HEK293 (cell line): ENCODE data around the gene AP2A1.

Experiments used
- CTCF ChIA-PET: fragments of 350-600 bp; formaldehyde crosslinking; extraction: SDS; loops from one replicate; lab custom pipeline; 2021; ENCODE audit warnings: antibody characterized with exemption; lab: Yijun Ruan, JAX
- POLR2A ChIA-PET: fragments of 300-600 bp; formaldehyde crosslinking; extraction: SDS; loops from one replicate; lab custom pipeline; 2020; ENCODE audit warnings: antibody characterized with exemption, inconsistent platforms; lab: Yijun Ruan, JAX
- H3K27ac ChIP-seq: fragments of 200-500 bp; sonication (Bioruptor generic); 2 replicates; pipeline ENCODE4 v1.5.1; 2014; ENCODE audit warnings: low read depth, low read length, control low read depth, inconsistent platforms; ENCODE audit errors: extremely low read depth
- H3K36me3 ChIP-seq, 2 experiments: fragments of 200-500 bp in 1 of 2; sonication (Bioruptor generic) in 1 of 2; 1 replicate in 1 of 2; 2 replicates in 1 of 2; pipeline ENCODE4 v1.5.1; 2014 to 2017; ENCODE audit warnings: inconsistent platforms in 2 of 2, low read length in 2 of 2; ENCODE audit not compliant: control insufficient read depth in 2 of 2, insufficient read depth in 1 of 2
- H3K4me1 ChIP-seq: fragments of 200-500 bp; sonication (Bioruptor generic); 2 replicates; pipeline ENCODE4 v1.5.1; 2014; ENCODE audit warnings: mild to moderate bottlenecking, low read length, inconsistent platforms; ENCODE audit not compliant: control insufficient read depth, insufficient read depth
- H3K4me3 ChIP-seq: 2 replicates; pipeline ENCODE4 v1.5.1; 2011; ENCODE audit warnings: low read depth, mild to moderate bottlenecking, control low read depth, low read length, moderate library complexity
- H3K9me3 ChIP-seq: fragments of 200-500 bp; sonication (Bioruptor generic); 2 replicates; pipeline ENCODE4 v1.5.1; 2014; ENCODE audit warnings: low read depth, low read length, inconsistent platforms; ENCODE audit not compliant: control insufficient read depth, insufficient read depth
- KLF10 ChIP-seq: fragments of 450-650 bp; IDR thresholded peaks from 2 replicates; pipeline ENCODE4 v1.5.1; 2018; ENCODE audit warnings: missing biosample characterization, mild to moderate bottlenecking, missing genetic modification characterization
- ZBTB1 ChIP-seq: fragments of 450-650 bp; formaldehyde crosslinking; IDR thresholded peaks from 2 replicates; pipeline ENCODE4 v1.5.1; 2016; ENCODE audit warnings: missing biosample characterization, missing genetic modification characterization
- ZFP41 ChIP-seq: fragments of 450-650 bp; formaldehyde crosslinking; IDR thresholded peaks from 2 replicates; pipeline ENCODE4 v1.5.1; 2016; ENCODE audit warnings: missing biosample characterization, missing genetic modification characterization, borderline replicate concordance
- ZNF16 ChIP-seq: fragments of 450-650 bp; formaldehyde crosslinking; IDR thresholded peaks from 2 replicates; pipeline ENCODE4 v1.5.1; 2016; ENCODE audit warnings: low read depth, missing biosample characterization, missing genetic modification characterization
- ZNF19 ChIP-seq: fragments of 450-650 bp; formaldehyde crosslinking; IDR thresholded peaks from 2 replicates; pipeline ENCODE4; 2016; ENCODE audit warnings: missing biosample characterization, missing genetic modification characterization, low read depth
- ZNF510 ChIP-seq: fragments of 450-650 bp; formaldehyde crosslinking; IDR thresholded peaks from 2 replicates; pipeline ENCODE4 v1.5.1; 2018; ENCODE audit warnings: mild to moderate bottlenecking, missing genetic modification characterization, missing biosample characterization; ENCODE audit not compliant: insufficient replicate concordance
- ZNF548 ChIP-seq: fragments of 450-650 bp; formaldehyde crosslinking; IDR thresholded peaks from 2 replicates; pipeline ENCODE4 v1.5.1; 2016; ENCODE audit warnings: missing biosample characterization, missing genetic modification characterization
- ZNF555 ChIP-seq: fragments of 450-650 bp; formaldehyde crosslinking; conservative IDR thresholded peaks from 2 replicates; pipeline ENCODE4 v1.5.1; 2017; ENCODE audit warnings: missing biosample characterization, mild to moderate bottlenecking, missing genetic modification characterization, inconsistent platforms
- ZNF560 ChIP-seq: fragments of 450-650 bp; formaldehyde crosslinking; IDR thresholded peaks from 2 replicates; pipeline ENCODE4 v1.5.1; 2017; ENCODE audit warnings: missing biosample characterization, missing genetic modification characterization, borderline replicate concordance
- ZSCAN23 ChIP-seq: fragments of 450-650 bp; formaldehyde crosslinking; IDR thresholded peaks from 2 replicates; pipeline ENCODE4 v1.5.1; 2016; ENCODE audit warnings: missing biosample characterization, missing genetic modification characterization
- ZSCAN30 ChIP-seq: fragments of 450-650 bp; IDR thresholded peaks from 2 replicates; pipeline ENCODE4 v1.5.1; 2018; ENCODE audit warnings: missing biosample characterization, mild to moderate bottlenecking, missing genetic modification characterization, moderate library complexity
- TF ChIP-seq, protein P1 (sequence below): fragments of 450-650 bp; formaldehyde crosslinking; IDR thresholded peaks from 2 replicates; pipeline ENCODE4 v1.5.1; 2016; ENCODE audit warnings: missing biosample characterization, missing genetic modification characterization
- TF ChIP-seq, protein P2 (sequence below): fragments of 450-650 bp; formaldehyde crosslinking; IDR thresholded peaks from 2 replicates; pipeline ENCODE4 v1.5.1; 2016; ENCODE audit warnings: missing biosample characterization, missing genetic modification characterization
- TF ChIP-seq, protein P3 (sequence below): fragments of 450-650 bp; formaldehyde crosslinking; IDR thresholded peaks from 2 replicates; pipeline ENCODE4 v1.5.1; 2016; ENCODE audit warnings: missing biosample characterization, missing genetic modification characterization
- TF ChIP-seq, protein P4 (sequence below): fragments of 450-650 bp; formaldehyde crosslinking; IDR thresholded peaks from 2 replicates; pipeline ENCODE4 v1.5.1; 2016; ENCODE audit warnings: missing biosample characterization, missing genetic modification characterization, borderline replicate concordance
- TF ChIP-seq, protein P5 (sequence below): fragments of 450-650 bp; formaldehyde crosslinking; IDR thresholded peaks from 2 replicates; pipeline ENCODE4 v1.5.1; 2016; ENCODE audit warnings: missing biosample characterization, missing genetic modification characterization

AP2A1 gene

DNA sequence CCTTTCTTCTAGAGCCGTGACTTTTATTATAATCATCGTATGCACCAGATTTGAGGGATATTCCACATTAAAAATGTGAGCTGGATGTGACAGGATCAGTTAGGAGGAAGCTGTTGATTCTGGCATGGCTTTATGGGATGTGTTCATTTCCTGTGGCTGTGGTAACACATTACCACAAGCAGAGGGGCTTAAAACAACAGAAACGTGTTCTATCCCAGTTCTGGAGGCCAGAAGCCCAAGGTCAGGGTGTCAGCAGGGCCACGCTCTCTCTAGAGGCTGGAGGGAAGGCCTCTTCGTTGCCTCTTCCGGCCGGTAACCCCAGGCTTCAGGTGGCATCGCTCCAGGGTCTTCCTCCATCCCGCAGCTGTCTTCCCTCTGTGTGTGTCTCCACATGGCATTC lies 65.8 kb downstream of the AP2A1 start:
- Histone ChIP-seq H3K4me1 (no peaks in the 10 kb centered on the region), H3K36me3 (peaks cover 6 to 93% of the 10 kb centered on the region in 2 experiments; a peak in 2 of 3 replicates), H3K9me3 (no peaks in the 10 kb centered on the region), H3K27ac (0 out of 2 replicates have a peak overlapping the region, but pooled peaks have one; percentile 49), H3K4me3 (no peak overlapping the region)
- TF ChIP-seq ZNF19 (tag by site-specific recombination) (no peak), ZNF548 (tag by site-specific recombination) (no peak), KLF10 (tag by site-specific recombination) (no peak), ZFP41 (no peak), ZBTB1 (tag by site-specific recombination) (no peak), ZNF560 (tag by site-specific recombination) (no peak), ZSCAN23 (no peak), ZSCAN30 (no peak), ZNF555 (tag by site-specific recombination) (no peak), ZNF16 (tag by site-specific recombination) (no peak), ZNF510 (tag by site-specific recombination) (no peak)
- TF ChIP-seq, protein P1, sequence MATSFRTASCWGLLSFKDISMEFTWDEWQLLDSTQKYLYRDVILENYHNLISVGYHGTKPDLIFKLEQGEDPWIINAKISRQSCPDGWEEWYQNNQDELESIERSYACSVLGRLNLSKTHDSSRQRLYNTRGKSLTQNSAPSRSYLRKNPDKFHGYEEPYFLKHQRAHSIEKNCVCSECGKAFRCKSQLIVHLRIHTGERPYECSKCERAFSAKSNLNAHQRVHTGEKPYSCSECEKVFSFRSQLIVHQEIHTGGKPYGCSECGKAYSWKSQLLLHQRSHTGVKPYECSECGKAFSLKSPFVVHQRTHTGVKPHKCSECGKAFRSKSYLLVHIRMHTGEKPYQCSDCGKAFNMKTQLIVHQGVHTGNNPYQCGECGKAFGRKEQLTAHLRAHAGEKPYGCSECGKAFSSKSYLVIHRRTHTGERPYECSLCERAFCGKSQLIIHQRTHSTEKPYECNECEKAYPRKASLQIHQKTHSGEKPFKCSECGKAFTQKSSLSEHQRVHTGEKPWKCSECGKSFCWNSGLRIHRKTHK (tag by site-specific recombination), result no peak
- TF ChIP-seq, protein P2, sequence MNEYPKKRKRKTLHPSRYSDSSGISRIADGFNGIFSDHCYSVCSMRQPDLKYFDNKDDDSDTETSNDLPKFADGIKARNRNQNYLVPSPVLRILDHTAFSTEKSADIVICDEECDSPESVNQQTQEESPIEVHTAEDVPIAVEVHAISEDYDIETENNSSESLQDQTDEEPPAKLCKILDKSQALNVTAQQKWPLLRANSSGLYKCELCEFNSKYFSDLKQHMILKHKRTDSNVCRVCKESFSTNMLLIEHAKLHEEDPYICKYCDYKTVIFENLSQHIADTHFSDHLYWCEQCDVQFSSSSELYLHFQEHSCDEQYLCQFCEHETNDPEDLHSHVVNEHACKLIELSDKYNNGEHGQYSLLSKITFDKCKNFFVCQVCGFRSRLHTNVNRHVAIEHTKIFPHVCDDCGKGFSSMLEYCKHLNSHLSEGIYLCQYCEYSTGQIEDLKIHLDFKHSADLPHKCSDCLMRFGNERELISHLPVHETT (tag by site-specific recombination), result no peak
- TF ChIP-seq, protein P3, sequence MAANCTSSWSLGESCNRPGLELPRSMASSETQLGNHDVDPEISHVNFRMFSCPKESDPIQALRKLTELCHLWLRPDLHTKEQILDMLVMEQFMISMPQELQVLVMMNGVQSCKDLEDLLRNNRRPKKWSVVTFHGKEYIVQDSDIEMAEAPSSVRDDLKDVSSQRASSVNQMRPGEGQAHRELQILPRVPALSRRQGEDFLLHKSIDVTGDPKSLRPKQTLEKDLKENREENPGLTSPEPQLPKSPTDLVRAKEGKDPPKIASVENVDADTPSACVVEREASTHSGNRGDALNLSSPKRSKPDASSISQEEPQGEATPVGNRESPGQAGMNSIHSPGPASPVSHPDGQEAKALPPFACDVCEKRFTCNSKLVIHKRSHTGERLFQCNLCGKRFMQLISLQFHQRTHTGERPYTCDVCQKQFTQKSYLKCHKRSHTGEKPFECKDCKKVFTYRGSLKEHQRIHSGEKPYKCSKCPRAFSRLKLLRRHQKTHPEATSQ, result no peak
- TF ChIP-seq, protein P4, sequence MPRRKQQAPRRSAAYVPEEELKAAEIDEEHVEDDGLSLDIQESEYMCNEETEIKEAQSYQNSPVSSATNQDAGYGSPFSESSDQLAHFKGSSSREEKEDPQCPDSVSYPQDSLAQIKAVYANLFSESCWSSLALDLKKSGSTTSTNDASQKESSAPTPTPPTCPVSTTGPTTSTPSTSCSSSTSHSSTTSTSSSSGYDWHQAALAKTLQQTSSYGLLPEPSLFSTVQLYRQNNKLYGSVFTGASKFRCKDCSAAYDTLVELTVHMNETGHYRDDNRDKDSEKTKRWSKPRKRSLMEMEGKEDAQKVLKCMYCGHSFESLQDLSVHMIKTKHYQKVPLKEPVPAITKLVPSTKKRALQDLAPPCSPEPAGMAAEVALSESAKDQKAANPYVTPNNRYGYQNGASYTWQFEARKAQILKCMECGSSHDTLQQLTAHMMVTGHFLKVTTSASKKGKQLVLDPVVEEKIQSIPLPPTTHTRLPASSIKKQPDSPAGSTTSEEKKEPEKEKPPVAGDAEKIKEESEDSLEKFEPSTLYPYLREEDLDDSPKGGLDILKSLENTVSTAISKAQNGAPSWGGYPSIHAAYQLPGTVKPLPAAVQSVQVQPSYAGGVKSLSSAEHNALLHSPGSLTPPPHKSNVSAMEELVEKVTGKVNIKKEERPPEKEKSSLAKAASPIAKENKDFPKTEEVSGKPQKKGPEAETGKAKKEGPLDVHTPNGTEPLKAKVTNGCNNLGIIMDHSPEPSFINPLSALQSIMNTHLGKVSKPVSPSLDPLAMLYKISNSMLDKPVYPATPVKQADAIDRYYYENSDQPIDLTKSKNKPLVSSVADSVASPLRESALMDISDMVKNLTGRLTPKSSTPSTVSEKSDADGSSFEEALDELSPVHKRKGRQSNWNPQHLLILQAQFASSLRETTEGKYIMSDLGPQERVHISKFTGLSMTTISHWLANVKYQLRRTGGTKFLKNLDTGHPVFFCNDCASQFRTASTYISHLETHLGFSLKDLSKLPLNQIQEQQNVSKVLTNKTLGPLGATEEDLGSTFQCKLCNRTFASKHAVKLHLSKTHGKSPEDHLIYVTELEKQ, result no peak
- TF ChIP-seq, protein P5, sequence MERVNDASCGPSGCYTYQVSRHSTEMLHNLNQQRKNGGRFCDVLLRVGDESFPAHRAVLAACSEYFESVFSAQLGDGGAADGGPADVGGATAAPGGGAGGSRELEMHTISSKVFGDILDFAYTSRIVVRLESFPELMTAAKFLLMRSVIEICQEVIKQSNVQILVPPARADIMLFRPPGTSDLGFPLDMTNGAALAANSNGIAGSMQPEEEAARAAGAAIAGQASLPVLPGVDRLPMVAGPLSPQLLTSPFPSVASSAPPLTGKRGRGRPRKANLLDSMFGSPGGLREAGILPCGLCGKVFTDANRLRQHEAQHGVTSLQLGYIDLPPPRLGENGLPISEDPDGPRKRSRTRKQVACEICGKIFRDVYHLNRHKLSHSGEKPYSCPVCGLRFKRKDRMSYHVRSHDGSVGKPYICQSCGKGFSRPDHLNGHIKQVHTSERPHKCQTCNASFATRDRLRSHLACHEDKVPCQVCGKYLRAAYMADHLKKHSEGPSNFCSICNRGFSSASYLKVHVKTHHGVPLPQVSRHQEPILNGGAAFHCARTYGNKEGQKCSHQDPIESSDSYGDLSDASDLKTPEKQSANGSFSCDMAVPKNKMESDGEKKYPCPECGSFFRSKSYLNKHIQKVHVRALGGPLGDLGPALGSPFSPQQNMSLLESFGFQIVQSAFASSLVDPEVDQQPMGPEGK (tag by site-specific recombination), result no peak
- CTCF ChIA-PET, result interaction anchor here (1.2 kb wide), 1 partner anchor 22 kb away, joined by 3 read pairs; no protein-coding TSS in a partner anchor
- POLR2A ChIA-PET, result interaction anchor here (1.0 kb wide), 1 partner anchor 18 kb away, joined by 3 read pairs; the partner anchor contains the start of gene PTOV1
